Stimulated activated CD8-positive, alpha-beta memory T cell treated with anti-CD3 and anti-CD28 coated beads, Interleukin-15, amount 100 ng/mL, for 4 hours (primary cell): ENCODE results near the gene SPINT4.

Experiments used
- DNase-seq, 2 donors: peaks; one replicate each; pipeline ENCODE4 v3.0.0-alpha.2; 2020; ENCODE audit warnings: low read depth in 2 of 2

The SPINT4 gene

GRCh38 chr20:45765307-45765875 lies 43.2 kb downstream of the SPINT4 start:
- no peak for DNase-seq

DNA sequence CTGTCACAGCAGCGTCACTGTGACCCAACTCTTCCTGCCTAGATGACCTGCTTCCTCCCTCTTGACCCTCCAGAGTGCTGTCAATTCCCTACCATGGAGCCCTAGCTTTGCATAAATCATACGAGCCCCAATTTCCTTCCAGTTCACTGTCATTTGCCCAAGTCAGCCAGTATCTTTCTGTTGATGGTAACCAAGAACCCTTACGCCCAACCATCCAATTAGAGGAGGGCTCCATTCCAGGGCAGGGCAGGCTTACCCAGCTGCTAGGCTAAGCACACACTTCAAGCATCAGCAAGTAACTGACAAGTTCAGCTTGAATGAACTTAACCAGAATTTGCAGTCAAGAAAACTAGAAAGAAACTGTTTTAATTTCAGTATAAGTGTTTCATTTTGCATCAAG lies 43.8 kb downstream of the SPINT4 start:
- no peak for DNase-seq

GRCh38 chr20:45768479-45768878 lies 46.3 kb downstream of the SPINT4 start:
- DNase-seq: no peak

- peak; percentile 40 to 49 for DNase-seq
Measured at GRCh38 chr20:45771182-45771759, 49.1 kb downstream of the SPINT4 start.

- no peak for DNase-seq
Measured at GRCh38 chr20:45772693-45773092, 50.5 kb downstream of the SPINT4 start.

- no peak for DNase-seq
Measured at GRCh38 chr20:45774945-45775344, 52.8 kb downstream of the SPINT4 start.

GRCh38 chr20:45775411-45775810 lies 53.3 kb downstream of the SPINT4 start:
- no peak for DNase-seq
